ENCODE data around the gene TRAF1.

DNA sequence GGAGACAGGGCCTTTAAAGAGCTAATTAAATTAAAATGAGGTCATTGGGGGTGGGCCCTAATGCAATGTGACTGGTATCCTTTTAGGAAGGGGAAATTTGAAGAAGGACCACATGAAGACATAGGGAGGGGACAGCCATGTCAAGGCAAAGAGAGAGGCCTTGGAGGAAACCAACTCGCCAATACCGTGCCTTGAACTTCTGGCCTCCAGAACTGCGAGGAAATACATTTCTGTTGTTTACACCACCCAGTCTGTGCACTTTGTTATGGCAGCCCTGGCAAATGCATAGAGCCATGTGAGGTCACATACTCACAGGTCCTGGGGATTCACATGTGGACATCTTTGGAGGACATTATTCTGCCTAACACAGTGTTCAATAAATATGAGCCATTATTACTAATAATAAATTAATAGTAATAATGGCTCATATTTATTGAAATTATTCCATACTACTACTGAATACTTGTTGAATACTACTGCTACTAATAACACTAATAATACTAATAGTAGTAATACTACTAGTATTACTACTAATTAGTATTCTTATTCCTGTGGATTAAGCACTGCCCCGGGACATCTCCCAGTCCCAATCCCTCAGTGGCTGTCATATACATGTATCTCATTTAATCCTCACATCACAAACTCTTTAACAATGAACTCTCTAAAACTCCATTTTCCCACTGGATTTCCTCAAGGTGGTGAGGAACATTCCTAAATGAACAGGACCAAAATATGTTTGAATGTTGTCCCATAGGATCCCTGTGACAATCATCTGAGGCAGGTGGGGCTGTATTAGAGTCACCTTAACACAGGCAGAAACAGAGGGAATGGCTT, 8.4 kb downstream of the TRAF1 start:
- TF ChIP-seq, protein P1, sequence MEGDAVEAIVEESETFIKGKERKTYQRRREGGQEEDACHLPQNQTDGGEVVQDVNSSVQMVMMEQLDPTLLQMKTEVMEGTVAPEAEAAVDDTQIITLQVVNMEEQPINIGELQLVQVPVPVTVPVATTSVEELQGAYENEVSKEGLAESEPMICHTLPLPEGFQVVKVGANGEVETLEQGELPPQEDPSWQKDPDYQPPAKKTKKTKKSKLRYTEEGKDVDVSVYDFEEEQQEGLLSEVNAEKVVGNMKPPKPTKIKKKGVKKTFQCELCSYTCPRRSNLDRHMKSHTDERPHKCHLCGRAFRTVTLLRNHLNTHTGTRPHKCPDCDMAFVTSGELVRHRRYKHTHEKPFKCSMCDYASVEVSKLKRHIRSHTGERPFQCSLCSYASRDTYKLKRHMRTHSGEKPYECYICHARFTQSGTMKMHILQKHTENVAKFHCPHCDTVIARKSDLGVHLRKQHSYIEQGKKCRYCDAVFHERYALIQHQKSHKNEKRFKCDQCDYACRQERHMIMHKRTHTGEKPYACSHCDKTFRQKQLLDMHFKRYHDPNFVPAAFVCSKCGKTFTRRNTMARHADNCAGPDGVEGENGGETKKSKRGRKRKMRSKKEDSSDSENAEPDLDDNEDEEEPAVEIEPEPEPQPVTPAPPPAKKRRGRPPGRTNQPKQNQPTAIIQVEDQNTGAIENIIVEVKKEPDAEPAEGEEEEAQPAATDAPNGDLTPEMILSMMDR (IDR thresholded peaks at IDR 0.05; ENCODE audit: poor library complexity, severe bottlenecking): no peak
- no peak for TF ChIP-seq POLR2AphosphoS5 (IDR thresholded peaks at IDR 0.05)
- no peak for TF ChIP-seq EZH2 (IDR thresholded peaks at IDR 0.05; ENCODE audit: borderline replicate concordance, insufficient read depth, low read length, poor library complexity, severe bottlenecking)

Data from neural cell (in vitro differentiated cells).